HEK293 (cell line): ENCODE data around the gene BICD1.

Source experiments
- ATF2 ChIP-seq: fragments of 450-650 bp; formaldehyde crosslinking; IDR thresholded peaks from 2 replicates; pipeline ENCODE4 v1.5.1; 2016; ENCODE audit warnings: missing biosample characterization, missing genetic modification characterization, low read depth
- KLF9 ChIP-seq: fragments of 450-650 bp; formaldehyde crosslinking; IDR thresholded peaks from 2 replicates; pipeline ENCODE4 v1.5.1; 2016; ENCODE audit warnings: missing biosample characterization, missing genetic modification characterization, low read depth
- MYNN ChIP-seq: fragments of 450-650 bp; formaldehyde crosslinking; IDR thresholded peaks from 2 replicates; pipeline ENCODE4 v1.5.1; 2016; ENCODE audit warnings: missing biosample characterization, missing genetic modification characterization, borderline replicate concordance
- PBX3 ChIP-seq: sonication (generic); formaldehyde crosslinking; IDR thresholded peaks from 2 replicates; pipeline ENCODE4 v1.8.1; 2022; ENCODE audit warnings: mild to moderate bottlenecking, moderate library complexity, missing genetic modification reagents
- ZNF184 ChIP-seq: fragments of 450-650 bp; IDR thresholded peaks from 2 replicates; pipeline ENCODE4 v1.5.1; 2018; ENCODE audit warnings: missing biosample characterization, mild to moderate bottlenecking, missing genetic modification characterization
- ZNF24 ChIP-seq: fragments of 450-650 bp; formaldehyde crosslinking; IDR thresholded peaks from 2 replicates; pipeline ENCODE4 v1.5.1; 2016; ENCODE audit warnings: missing biosample characterization, missing genetic modification characterization
- ZNF274 ChIP-seq, 2 experiments: fragments of 200-500 bp in 1 of 2; fragments of 450-650 bp in 1 of 2; sonication (Bioruptor generic) in 1 of 2; formaldehyde crosslinking in 1 of 2; IDR thresholded peaks; 2 replicates each; pipeline versions ENCODE4 v1.5.1 to v1.6.1; 2014 to 2016; ENCODE audit warnings: borderline replicate concordance in 1 of 2, inconsistent platforms in 1 of 2, low read length in 1 of 2, missing biosample characterization in 1 of 2, missing genetic modification characterization in 1 of 2
- TF ChIP-seq, protein P1 (sequence below): fragments of 450-650 bp; formaldehyde crosslinking; IDR thresholded peaks from 2 replicates; pipeline ENCODE4 v1.5.1; 2016; ENCODE audit warnings: missing biosample characterization, missing genetic modification characterization

GRCh38 chr12:32366714-32367113 lies 260.1 kb downstream of the BICD1 start:
- TF ChIP-seq ATF2 (no peak), MYNN (tag by site-specific recombination) (no peak), KLF9 (tag by site-specific recombination) (no peak), ZNF274 (IDR thresholded peaks at IDR 0.05; ENCODE audit: low read length) (no peak), ZNF274 (tag by site-specific recombination; IDR thresholded peaks at IDR 0.05; ENCODE audit: borderline replicate concordance) (no peak), ZNF184 (tag by site-specific recombination) (no peak), ZNF24 (no peak), PBX3 (no peak)
- TF ChIP-seq, protein P1, sequence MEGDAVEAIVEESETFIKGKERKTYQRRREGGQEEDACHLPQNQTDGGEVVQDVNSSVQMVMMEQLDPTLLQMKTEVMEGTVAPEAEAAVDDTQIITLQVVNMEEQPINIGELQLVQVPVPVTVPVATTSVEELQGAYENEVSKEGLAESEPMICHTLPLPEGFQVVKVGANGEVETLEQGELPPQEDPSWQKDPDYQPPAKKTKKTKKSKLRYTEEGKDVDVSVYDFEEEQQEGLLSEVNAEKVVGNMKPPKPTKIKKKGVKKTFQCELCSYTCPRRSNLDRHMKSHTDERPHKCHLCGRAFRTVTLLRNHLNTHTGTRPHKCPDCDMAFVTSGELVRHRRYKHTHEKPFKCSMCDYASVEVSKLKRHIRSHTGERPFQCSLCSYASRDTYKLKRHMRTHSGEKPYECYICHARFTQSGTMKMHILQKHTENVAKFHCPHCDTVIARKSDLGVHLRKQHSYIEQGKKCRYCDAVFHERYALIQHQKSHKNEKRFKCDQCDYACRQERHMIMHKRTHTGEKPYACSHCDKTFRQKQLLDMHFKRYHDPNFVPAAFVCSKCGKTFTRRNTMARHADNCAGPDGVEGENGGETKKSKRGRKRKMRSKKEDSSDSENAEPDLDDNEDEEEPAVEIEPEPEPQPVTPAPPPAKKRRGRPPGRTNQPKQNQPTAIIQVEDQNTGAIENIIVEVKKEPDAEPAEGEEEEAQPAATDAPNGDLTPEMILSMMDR: no peak
